NCI-H1436 treated with DMSO at 0.1 percent for 48 hours (cell line): ENCODE data around the gene EXD3.
"Not testable (repeated sequence)": the region's sequence is repeated elsewhere in the genome, so short reads cannot be mapped to it uniquely, and the experiment has no call there.

Experiments
- DNase-seq: peaks from one replicate; lab custom pipeline; 2025; lab: John Stamatoyannopoulos, UW

Gene EXD3

GRCh38 chr9:137393176-137394150 lies 29.5 kb downstream of the EXD3 start:
- DNase-seq: no peak

GRCh38 chr9:137392232-137393007 lies 30.5 kb downstream of the EXD3 start:
- DNase-seq: no peak

GRCh38 chr9:137391411-137391754 lies 31.6 kb downstream of the EXD3 start:
- no peak for DNase-seq

GRCh38 chr9:137390553-137391410 lies 32.2 kb downstream of the EXD3 start:
- DNase-seq: no peak

- no peak for DNase-seq
Measured at GRCh38 chr9:137389428-137389746, 33.6 kb downstream of the EXD3 start.

- no peak for DNase-seq
Measured at GRCh38 chr9:137388589-137389427, 34.2 kb downstream of the EXD3 start.

- no peak for DNase-seq
Measured at GRCh38 chr9:137387891-137388560, 34.9 kb downstream of the EXD3 start.

GRCh38 chr9:137387114-137387890 lies 35.7 kb downstream of the EXD3 start:
- DNase-seq: no peak

GRCh38 chr9:137386507-137387113 lies 36.4 kb downstream of the EXD3 start:
- DNase-seq: not testable (repeated sequence)

- no peak for DNase-seq
Measured at GRCh38 chr9:137385061-137385655, 37.8 kb downstream of the EXD3 start.

GRCh38 chr9:137383784-137384756 lies 38.9 kb downstream of the EXD3 start:
- no peak for DNase-seq

- no peak for DNase-seq
Measured at GRCh38 chr9:137383081-137383783, 39.7 kb downstream of the EXD3 start.

GRCh38 chr9:137382444-137383080 lies 40.4 kb downstream of the EXD3 start:
- no peak for DNase-seq

GRCh38 chr9:137381501-137382443 lies 41.2 kb downstream of the EXD3 start:
- DNase-seq: no peak

- DNase-seq: no peak
Measured at GRCh38 chr9:137380606-137381005, 42.4 kb downstream of the EXD3 start.

- DNase-seq: no peak
Measured at GRCh38 chr9:137380171-137380570, 42.8 kb downstream of the EXD3 start.
